Activated CD4-positive, alpha-beta T cell treated with anti-CD3 and anti-CD28 coated beads, Interleukin-2, amount 10 ng/mL, durations not matched to agents 24 days and 14 days (primary cell): ENCODE data around the gene HS2ST1. TPM values are rescaled to one million over a fixed set of nuclear protein-coding genes. Genes with fewer than 3 reads are reported as not detected.
"Not testable (repeated sequence)": the region's sequence is repeated elsewhere in the genome, so short reads cannot be mapped to it uniquely, and the experiment has no call there.

Experiments
- DNase-seq: peaks from one replicate; pipeline ENCODE4 v3.0.0; 2022
- H3K27ac Mint-ChIP-seq: one replicate; pipeline ENCODE4 v1.8.0; 2022; ENCODE audit warnings: mild to moderate bottlenecking, mixed read lengths
- H3K27me3 Mint-ChIP-seq: one replicate; pipeline ENCODE4 v1.8.0; 2022; ENCODE audit warnings: mixed read lengths
- H3K36me3 Mint-ChIP-seq: one replicate; pipeline ENCODE4 v1.8.0; 2022; ENCODE audit warnings: low read depth, mild to moderate bottlenecking, mixed read lengths
- H3K4me1 Mint-ChIP-seq: one replicate; pipeline ENCODE4 v1.8.0; 2021; ENCODE audit warnings: mixed read lengths
- H3K4me3 Mint-ChIP-seq: one replicate; pipeline ENCODE4 v1.8.0; 2022; ENCODE audit warnings: mild to moderate bottlenecking, moderate library complexity, mixed read lengths
- H3K9me3 Mint-ChIP-seq: one replicate; pipeline ENCODE4 v1.8.0; 2021; ENCODE audit warnings: mixed read lengths
- intact Hi-C: fragments of 100-400 bp; cut with micrococcal nuclease; formaldehyde crosslinking; loops from one replicate; pipeline ENCODE4 v1.15.1; 2023
- total RNA-seq: library from RNA; stranded (reverse); gene quantifications from 2 replicates; pipeline ENCODE4 v1.2.3, GENCODE V29; 2022

The HS2ST1 gene
- total RNA-seq, 1 donor from 2014 or later, result 15.8 TPM

GRCh38 chr1:86938855-86939254 is 24.4 kb downstream of the HS2ST1 start:
- Mint-ChIP-seq H3K36me3 (no peaks in the 10 kb centered on the region), H3K4me1 (peaks cover 2% of the 10 kb centered on the region)
- intact Hi-C loops, result no loop called here

DNA sequence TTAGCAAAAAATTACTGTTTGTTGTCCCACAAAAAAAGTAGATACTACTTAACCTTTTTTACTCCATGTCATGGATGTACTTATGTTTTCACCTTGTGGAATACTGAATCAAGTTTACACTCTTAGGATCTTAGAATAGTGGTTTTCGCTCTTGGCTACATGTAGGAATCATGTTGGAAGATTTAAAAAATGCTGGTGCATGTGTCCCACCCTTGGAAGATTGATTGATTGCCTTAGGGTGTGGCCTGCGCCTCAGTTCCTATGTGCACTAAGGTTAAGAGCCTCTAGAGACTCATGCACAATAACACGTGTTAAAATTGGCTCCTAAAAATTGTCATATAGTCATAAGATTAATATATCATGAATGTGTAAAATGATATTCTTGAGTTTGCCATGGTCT is 25.0 kb downstream of the HS2ST1 start:
- H3K27me3 Mint-ChIP-seq, result no peaks in the 10 kb centered on the region
- no peak for DNase-seq
- no peaks in the 10 kb centered on the region for H3K4me1 Mint-ChIP-seq
- no peak overlapping the region for H3K4me3 Mint-ChIP-seq
- no peaks in the 10 kb centered on the region for H3K9me3 Mint-ChIP-seq
- no peaks in the 10 kb centered on the region for H3K36me3 Mint-ChIP-seq
- no peak overlapping the region for H3K27ac Mint-ChIP-seq
- intact Hi-C loops, result no loop called here

More at GRCh38 chr1:86938855-86939254, 24.4 kb downstream of the HS2ST1 start:
- no peak for DNase-seq
- Mint-ChIP-seq H3K27ac (no peak overlapping the region), H3K9me3 (no peaks in the 10 kb centered on the region), H3K27me3 (no peaks in the 10 kb centered on the region), H3K4me3 (no peak overlapping the region)

DNA sequence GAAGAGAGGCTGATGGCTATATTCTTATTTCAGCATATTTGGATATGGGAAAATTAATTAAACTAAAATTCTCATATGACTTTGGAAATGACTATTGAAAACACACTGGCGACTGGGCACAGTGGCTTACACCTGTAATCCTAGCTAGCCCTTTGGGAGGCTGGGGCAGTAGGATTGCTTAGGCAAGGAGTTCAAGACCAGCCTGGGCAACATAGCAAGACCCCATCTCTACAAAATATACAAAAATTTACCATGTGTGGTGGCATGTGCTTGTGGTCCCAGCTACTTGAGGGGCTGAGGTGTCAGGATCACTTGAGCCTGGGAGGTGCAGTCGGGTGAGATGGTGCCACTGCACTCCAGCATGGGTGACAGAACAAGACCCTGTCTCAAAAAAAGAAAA is 26.2 kb downstream of the HS2ST1 start:
- Mint-ChIP-seq H3K4me1 (no peaks in the 10 kb centered on the region), H3K27ac (no peak overlapping the region), H3K27me3 (no peaks in the 10 kb centered on the region), H3K4me3 (no peak overlapping the region), H3K36me3 (no peaks in the 10 kb centered on the region), H3K9me3 (no peaks in the 10 kb centered on the region)
- DNase-seq, result no peak
- intact Hi-C loops, result no loop called here

- intact Hi-C loops, result no loop called here
- H3K27ac Mint-ChIP-seq, result no peak overlapping the region
- H3K9me3 Mint-ChIP-seq, result no peaks in the 10 kb centered on the region
- no peak overlapping the region for H3K4me3 Mint-ChIP-seq
- no peak for DNase-seq
- H3K36me3 Mint-ChIP-seq, result no peaks in the 10 kb centered on the region
- no peaks in the 10 kb centered on the region for H3K27me3 Mint-ChIP-seq
- no peaks in the 10 kb centered on the region for H3K4me1 Mint-ChIP-seq
Observed at GRCh38 chr1:86942042-86942441, 27.6 kb downstream of the HS2ST1 start.

DNA sequence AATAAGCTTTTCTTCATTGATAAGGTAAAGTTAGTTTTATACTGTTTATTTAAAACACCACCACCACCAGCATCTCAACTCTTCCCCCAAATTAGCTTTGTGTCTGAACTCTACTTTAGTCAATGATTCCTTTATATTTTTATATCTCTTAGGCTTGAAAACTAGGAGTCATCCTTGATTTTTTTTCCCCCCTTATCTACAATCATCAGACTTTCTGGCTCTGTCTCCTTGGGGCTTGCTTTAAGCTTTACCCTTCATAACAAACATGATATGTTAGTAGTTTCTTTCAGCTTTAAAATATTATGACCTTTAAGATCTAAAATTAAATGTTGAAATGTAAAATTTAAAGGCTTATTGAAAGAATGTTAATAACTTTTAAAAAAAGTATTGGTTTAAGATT is 28.3 kb downstream of the HS2ST1 start:
- no peak for DNase-seq
- H3K36me3 Mint-ChIP-seq, result no peaks in the 10 kb centered on the region
- intact Hi-C loops, result no loop called here
- H3K4me3 Mint-ChIP-seq, result no peak overlapping the region
- no peaks in the 10 kb centered on the region for H3K27me3 Mint-ChIP-seq
- H3K4me1 Mint-ChIP-seq, result no peaks in the 10 kb centered on the region
- no peak overlapping the region for H3K27ac Mint-ChIP-seq
- no peaks in the 10 kb centered on the region for H3K9me3 Mint-ChIP-seq

DNA sequence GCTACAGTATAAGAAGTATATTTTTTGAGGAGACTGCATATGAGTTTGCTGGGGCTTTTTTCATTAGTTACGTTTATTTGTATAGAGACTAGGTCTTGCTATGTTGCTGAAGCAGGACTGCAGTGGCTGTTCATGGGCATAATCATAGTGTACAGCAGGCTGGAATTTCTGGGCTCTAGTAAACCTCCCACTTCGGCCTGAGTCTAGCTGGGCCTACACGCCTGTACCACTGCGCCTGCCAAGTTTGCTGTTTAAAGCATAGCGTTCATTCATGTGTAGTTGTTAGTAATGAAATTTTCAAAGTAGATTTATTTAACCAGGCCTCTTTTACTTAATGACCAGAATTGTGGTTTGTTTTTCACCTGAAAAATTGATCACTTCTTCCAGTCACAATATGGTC is 33.8 kb downstream of the HS2ST1 start:
- Mint-ChIP-seq H3K27ac (no peak overlapping the region), H3K4me3 (no peak overlapping the region), H3K9me3 (no peaks in the 10 kb centered on the region), H3K36me3 (no peaks in the 10 kb centered on the region), H3K27me3 (no peaks in the 10 kb centered on the region), H3K4me1 (peaks cover 2% of the 10 kb centered on the region)
- intact Hi-C loops, result no loop called here
- no peak for DNase-seq

GRCh38 chr1:86950712-86951419 is 36.4 kb downstream of the HS2ST1 start:
- Mint-ChIP-seq H3K9me3 (no peaks in the 10 kb centered on the region), H3K27me3 (no peaks in the 10 kb centered on the region), H3K36me3 (no peaks in the 10 kb centered on the region), H3K27ac (no peak overlapping the region), H3K4me3 (no peak overlapping the region), H3K4me1 (peaks cover 2% of the 10 kb centered on the region)
- intact Hi-C loops, result no loop called here
- no peak for DNase-seq

DNA sequence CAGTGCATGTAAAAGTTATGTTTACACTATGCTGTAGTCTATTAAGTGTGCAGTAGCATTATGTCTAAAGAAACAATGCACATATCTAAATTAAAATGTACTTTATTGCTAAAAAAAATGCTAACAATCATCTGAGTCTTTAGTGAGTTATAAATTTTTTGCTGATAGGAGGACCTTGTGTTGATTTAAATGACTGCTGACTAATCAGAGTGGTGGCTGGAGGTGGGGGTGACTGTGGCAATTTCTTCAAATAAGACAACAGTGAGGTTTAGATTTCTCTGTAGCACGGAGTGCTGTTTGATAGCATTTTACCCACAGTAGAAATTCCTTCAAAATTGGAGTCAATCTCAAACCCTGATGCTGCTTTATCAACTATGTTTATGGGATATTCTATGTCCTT is 37.0 kb downstream of the HS2ST1 start:
- Mint-ChIP-seq H3K27me3 (no peaks in the 10 kb centered on the region), H3K27ac (no peak overlapping the region), H3K9me3 (no peaks in the 10 kb centered on the region), H3K36me3 (no peaks in the 10 kb centered on the region), H3K4me3 (no peak overlapping the region), H3K4me1 (peaks cover 2% of the 10 kb centered on the region)
- no peak for DNase-seq
- intact Hi-C loops, result no loop called here

DNA sequence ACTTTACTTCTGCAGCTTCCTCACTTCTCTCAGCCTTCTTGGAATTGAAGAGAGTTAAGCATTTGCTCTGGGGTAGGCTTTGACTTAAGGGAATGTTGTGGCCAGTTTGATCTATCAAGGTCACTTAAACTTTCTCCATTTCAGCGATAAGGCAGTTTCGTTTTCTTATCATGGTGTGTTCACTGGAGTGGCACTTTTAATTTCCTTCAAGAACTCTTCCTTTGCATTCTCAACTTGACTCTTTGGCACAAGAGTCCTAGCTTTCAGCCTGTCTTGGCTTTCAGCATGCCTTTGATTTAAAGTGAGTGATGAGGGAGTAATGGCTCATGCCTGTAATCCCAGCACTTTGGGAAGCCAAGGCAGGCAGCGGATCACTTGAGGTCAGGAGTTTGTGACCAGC is 38.7 kb downstream of the HS2ST1 start:
- intact Hi-C loops, result no loop called here
- H3K4me1 Mint-ChIP-seq, result peaks cover 2% of the 10 kb centered on the region
- no peak for DNase-seq
- no peaks in the 10 kb centered on the region for H3K27me3 Mint-ChIP-seq
- H3K4me3 Mint-ChIP-seq, result no peak overlapping the region
- no peaks in the 10 kb centered on the region for H3K9me3 Mint-ChIP-seq
- no peaks in the 10 kb centered on the region for H3K36me3 Mint-ChIP-seq
- no peak overlapping the region for H3K27ac Mint-ChIP-seq

DNA sequence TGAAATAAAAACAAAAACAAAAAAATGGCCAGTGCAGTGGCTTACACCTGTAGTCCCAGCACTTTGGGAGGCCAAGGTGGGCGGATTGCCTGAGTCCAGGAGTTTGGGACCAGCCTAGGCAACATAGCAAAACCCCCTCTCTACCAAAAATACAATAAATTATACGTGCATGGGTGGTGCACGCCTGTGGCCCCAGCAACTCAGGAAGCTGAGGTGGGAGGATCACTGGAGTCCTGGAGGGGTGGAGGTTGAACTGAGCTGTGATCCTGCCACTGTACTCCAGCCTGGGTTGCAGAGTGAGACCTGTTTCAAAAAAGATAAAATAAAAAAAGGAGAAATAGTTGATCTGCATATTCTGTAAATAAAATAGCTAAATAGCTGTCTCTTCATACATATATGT is 41.2 kb downstream of the HS2ST1 start:
- DNase-seq, result no peak
- H3K9me3 Mint-ChIP-seq, result no peaks in the 10 kb centered on the region
- intact Hi-C loops, result no loop called here
- H3K4me3 Mint-ChIP-seq, result no peak overlapping the region
- H3K27me3 Mint-ChIP-seq, result no peaks in the 10 kb centered on the region
- H3K36me3 Mint-ChIP-seq, result no peaks in the 10 kb centered on the region
- H3K27ac Mint-ChIP-seq, result no peak overlapping the region
- peaks cover 2% of the 10 kb centered on the region for H3K4me1 Mint-ChIP-seq

- intact Hi-C loops, result no loop called here
- Mint-ChIP-seq H3K27ac (no peak overlapping the region), H3K4me1 (peaks cover 2% of the 10 kb centered on the region), H3K36me3 (no peaks in the 10 kb centered on the region), H3K27me3 (no peaks in the 10 kb centered on the region), H3K9me3 (no peaks in the 10 kb centered on the region), H3K4me3 (no peak overlapping the region)
- no peak for DNase-seq
Observed at GRCh38 chr1:86956221-86956620, 41.8 kb downstream of the HS2ST1 start.

GRCh38 chr1:86957221-86957620 is 42.8 kb downstream of the HS2ST1 start:
- Mint-ChIP-seq H3K4me1 (peaks cover 2% of the 10 kb centered on the region), H3K4me3 (no peak overlapping the region)
- intact Hi-C loops, result no loop called here

GRCh38 chr1:86960548-86960947 is 46.1 kb downstream of the HS2ST1 start:
- no peaks in the 10 kb centered on the region for H3K27me3 Mint-ChIP-seq
- no peaks in the 10 kb centered on the region for H3K9me3 Mint-ChIP-seq
- no peak overlapping the region for H3K27ac Mint-ChIP-seq
- H3K4me3 Mint-ChIP-seq, result no peak overlapping the region
- no peaks in the 10 kb centered on the region for H3K36me3 Mint-ChIP-seq
- H3K4me1 Mint-ChIP-seq, result no peaks in the 10 kb centered on the region
- intact Hi-C loops, result loop anchor here (10.0 kb wide), 1 partner anchor 124 kb away; no protein-coding TSS in a partner anchor
- DNase-seq, result no peak

More at GRCh38 chr1:86957221-86957620, 42.8 kb downstream of the HS2ST1 start:
- no peak overlapping the region for H3K27ac Mint-ChIP-seq
- H3K9me3 Mint-ChIP-seq, result no peaks in the 10 kb centered on the region
- H3K36me3 Mint-ChIP-seq, result no peaks in the 10 kb centered on the region
- no peaks in the 10 kb centered on the region for H3K27me3 Mint-ChIP-seq
- no peak for DNase-seq

DNA sequence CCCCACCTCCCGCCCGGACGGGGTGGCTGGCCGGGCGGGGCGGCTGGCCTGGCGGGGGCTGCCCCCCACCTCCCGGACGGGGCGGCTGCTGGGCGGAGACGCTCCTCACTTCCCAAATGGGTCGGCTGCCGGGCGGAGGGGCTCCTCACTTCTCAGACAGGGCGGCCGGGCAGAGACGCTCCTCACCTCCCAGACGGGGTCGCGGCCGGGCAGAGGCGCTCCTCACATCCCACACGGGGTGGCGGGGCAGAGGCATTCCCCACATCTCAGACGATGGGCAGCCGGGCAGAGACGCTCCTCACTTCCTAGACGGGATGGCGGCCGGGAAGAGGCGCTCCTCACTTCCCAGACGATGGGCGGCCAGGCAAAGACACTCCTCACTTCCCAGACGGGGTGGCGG is 49.4 kb downstream of the HS2ST1 start:
- not testable (repeated sequence) for H3K9me3 Mint-ChIP-seq, H3K4me1 Mint-ChIP-seq, DNase-seq, H3K27ac Mint-ChIP-seq, H3K36me3 Mint-ChIP-seq, H3K4me3 Mint-ChIP-seq, H3K27me3 Mint-ChIP-seq
- intact Hi-C loops, result loop anchor here (10.0 kb wide), 1 partner anchor 121 kb away; no protein-coding TSS in a partner anchor
